Measurements from ENCODE around the gene TMEM240.
"Not testable (repeated sequence)": the region's sequence is repeated elsewhere in the genome, so short reads cannot be mapped to it uniquely, and the experiment has no call there.

Gene TMEM240

GRCh38 chr1:1521331-1521730, 19.1 kb downstream of the TMEM240 start:
- CTCF ChIA-PET = no interaction called here
- POLR2A ChIA-PET = no interaction called here

GRCh38 chr1:1519805-1520505, 20.5 kb downstream of the TMEM240 start:
- POLR2A ChIA-PET; CTCF ChIA-PET; DNase-seq (ENCODE audit: extremely low spot score): not testable (repeated sequence)

More at GRCh38 chr1:1521331-1521730, 19.1 kb downstream of the TMEM240 start:
- TF ChIP-seq CTCF (IDR thresholded peaks at IDR 0.05; ENCODE audit: control extremely low read depth, extremely low read depth, low read depth, missing control alignments) = no peak
- no peak for DNase-seq (ENCODE audit: extremely low spot score)

- DNase-seq (ENCODE audit: extremely low spot score); CTCF ChIA-PET; POLR2A ChIA-PET: not testable (repeated sequence)
Observed at GRCh38 chr1:1518621-1519007, 21.8 kb downstream of the TMEM240 start.

GRCh38 chr1:1517973-1518620, 22.3 kb downstream of the TMEM240 start:
- no peak for DNase-seq (ENCODE audit: extremely low spot score)
- no peak for TF ChIP-seq CTCF (IDR thresholded peaks at IDR 0.05; ENCODE audit: control extremely low read depth, extremely low read depth, low read depth, missing control alignments)
- ChIA-PET CTCF (no interaction called here), POLR2A (no interaction called here)

GRCh38 chr1:1516923-1517322, 23.5 kb downstream of the TMEM240 start:
- CTCF ChIA-PET = interaction anchor here (1.3 kb wide), 1 partner anchor 30 kb away, joined by 3 read pairs; no protein-coding TSS in a partner anchor
- DNase-seq (ENCODE audit: extremely low spot score); POLR2A ChIA-PET: not testable (repeated sequence)

GRCh38 chr1:1514376-1514775, 26.0 kb downstream of the TMEM240 start:
- DNase-seq (ENCODE audit: extremely low spot score); POLR2A ChIA-PET: not testable (repeated sequence)
- CTCF ChIA-PET = interaction anchor here (1.3 kb wide), 1 partner anchor 10 kb away, joined by 6 read pairs; no protein-coding TSS in a partner anchor

- CTCF ChIA-PET; POLR2A ChIA-PET; DNase-seq (ENCODE audit: extremely low spot score): not testable (repeated sequence)
Observed at GRCh38 chr1:1513675-1514074, 26.7 kb downstream of the TMEM240 start.

GRCh38 chr1:1512425-1512824, 28.0 kb downstream of the TMEM240 start:
- CTCF ChIA-PET; DNase-seq (ENCODE audit: extremely low spot score); POLR2A ChIA-PET: not testable (repeated sequence)

- CTCF ChIA-PET = interaction anchor here (0.8 kb wide), 1 partner anchor 74 kb away, joined by 3 read pairs; no protein-coding TSS in a partner anchor
Observed at GRCh38 chr1:1511533-1512285, 28.7 kb downstream of the TMEM240 start, which contains the start of gene ATAD3A. Gene ATAD3A (plus strand): TSS chr1:1512162. CDS start chr1:1512269, 107 bp downstream.

More at GRCh38 chr1:1511533-1512285, 28.7 kb downstream of the TMEM240 start, which contains the start of gene ATAD3A:
- POLR2A ChIA-PET = no interaction called here
- peak; percentile 98 for DNase-seq (ENCODE audit: extremely low spot score)
- no peak for TF ChIP-seq CTCF (IDR thresholded peaks at IDR 0.05; ENCODE audit: control extremely low read depth, extremely low read depth, low read depth, missing control alignments)
